GM12878 (cell line): ENCODE data around the gene CD52.

Experiments used
- CBX5 ChIP-seq: sonication (generic); IDR thresholded peaks from 2 replicates; pipeline ENCODE4 v1.6.1; 2016; ENCODE audit warnings: low read depth, moderate library complexity, mild to moderate bottlenecking, inconsistent platforms
- CEBPB ChIP-seq, 2 experiments: fragments of 150-350 bp in 1 of 2; IDR thresholded peaks; 2 replicates each; pipeline ENCODE4 v1.6.1; 2012 to 2014; ENCODE audit warnings: low read depth in 2 of 2, low read length in 2 of 2, borderline replicate concordance in 1 of 2, inconsistent platforms in 1 of 2
- ETV6 ChIP-seq, 2 experiments: fragments of 450-650 bp in 1 of 2; IDR thresholded peaks in 1 of 2; conservative IDR thresholded peaks in 1 of 2; 2 replicates each; pipeline ENCODE4 v1.6.1; 2014; ENCODE audit warnings: antibody characterized with exemption in 1 of 2, borderline replicate concordance in 1 of 2, low read depth in 1 of 2, mild to moderate bottlenecking in 1 of 2, moderate library complexity in 1 of 2
- HDGF ChIP-seq: fragments of 450-650 bp; IDR thresholded peaks from 2 replicates; pipeline ENCODE4 v1.6.1; 2016; ENCODE audit warnings: antibody characterized with exemption
- POLR2A ChIP-seq: IDR thresholded peaks from 2 replicates; pipeline ENCODE4 v1.6.1; 2011; ENCODE audit warnings: low read depth, mild to moderate bottlenecking, low read length
- POLR2AphosphoS5 ChIP-seq: IDR thresholded peaks from 2 replicates; pipeline ENCODE4 v1.6.1; 2011; ENCODE audit warnings: mild to moderate bottlenecking, low read length, inconsistent platforms
- RCOR1 ChIP-seq: conservative IDR thresholded peaks from 2 replicates; pipeline ENCODE4 v1.6.1; 2012; ENCODE audit warnings: low read depth, low read length, improper control_type of control experiment
- SIN3A ChIP-seq: IDR thresholded peaks from 2 replicates; pipeline ENCODE4 v1.6.1; 2012; ENCODE audit warnings: low read depth, low read length, improper control_type of control experiment
- SP1 ChIP-seq: IDR thresholded peaks from one replicate; pipeline ENCODE4 v1.6.1; 2011; ENCODE audit warnings: low read depth, low read length
- SREBF2 ChIP-seq: IDR thresholded peaks from 2 replicates; pipeline ENCODE4 v1.6.1; 2012; ENCODE audit warnings: mild to moderate bottlenecking, low read length
- ZNF274 ChIP-seq: IDR thresholded peaks from one replicate; pipeline ENCODE4 v1.8.0; 2011; ENCODE audit not compliant: insufficient read length, insufficient read depth
- TF ChIP-seq, protein P1 (sequence below), 3 experiments: IDR thresholded peaks in 2 of 3; conservative IDR thresholded peaks in 1 of 3; 2 replicates each; pipeline ENCODE4 v1.5.1; 2011; ENCODE audit warnings: low read depth in 3 of 3, low read length in 3 of 3, mild to moderate bottlenecking in 3 of 3, control low read depth in 2 of 3, moderate library complexity in 2 of 3, inconsistent platforms in 1 of 3, mixed read lengths in 1 of 3; ENCODE audit not compliant: control insufficient read depth in 2 of 3, insufficient read depth in 1 of 3; ENCODE audit errors: extremely low read depth in 1 of 3
- TF ChIP-seq, protein P2 (sequence below): IDR thresholded peaks from 2 replicates; pipeline ENCODE4 v1.6.1; 2012; ENCODE audit warnings: low read depth, low read length, improper control_type of control experiment

DNA sequence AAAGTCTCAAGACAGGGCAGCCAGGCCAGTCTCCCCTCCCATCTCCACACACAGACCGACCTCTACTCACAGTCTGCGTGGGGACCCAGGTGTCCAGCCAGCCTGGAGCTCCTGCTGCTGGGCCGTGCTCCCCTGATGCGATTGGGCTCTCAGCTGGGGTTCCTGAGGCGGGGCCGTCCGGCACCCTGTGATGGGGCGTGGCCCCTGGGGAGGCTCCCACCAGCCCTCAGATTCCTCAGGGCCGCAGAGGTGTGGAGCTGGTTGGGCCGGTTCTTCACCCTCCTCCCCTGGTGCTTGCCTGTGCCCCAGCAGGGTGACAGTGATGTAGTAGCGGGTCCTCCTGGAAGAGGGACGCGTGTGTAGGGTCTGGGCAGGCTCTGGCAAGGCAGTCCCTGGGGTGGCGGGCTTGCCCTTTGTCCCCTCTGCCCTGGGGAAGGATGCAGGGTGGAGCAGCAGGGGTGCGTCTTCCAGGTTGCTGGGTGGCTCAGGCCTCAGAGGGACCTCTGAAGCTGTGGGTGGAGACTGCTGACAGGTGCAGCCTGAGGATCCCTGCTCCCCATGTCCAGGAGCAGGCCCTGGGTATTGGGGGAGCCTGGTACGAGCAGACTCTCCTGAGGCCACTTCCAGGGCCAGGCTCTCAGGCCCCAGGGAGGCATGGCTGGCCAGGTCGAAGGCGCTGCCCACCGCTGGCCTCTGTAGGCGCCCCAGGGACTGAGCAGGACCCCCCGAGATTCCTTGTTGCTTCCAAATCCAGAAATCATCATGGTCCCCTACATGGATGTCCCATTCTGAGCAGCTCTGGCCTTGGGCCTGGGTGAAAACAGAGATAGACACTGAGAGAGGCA is 36.4 kb downstream of the CD52 start, which contains the start of gene CRYBG2:
- no peak for TF ChIP-seq ETV6 (conservative IDR thresholded peaks at IDR 0.05 in 1 of 2, IDR thresholded peaks at IDR 0.05 in 1 of 2; ENCODE audit: borderline replicate concordance in 1 of 2, low read depth in 1 of 2)
- TF ChIP-seq, protein P1, sequence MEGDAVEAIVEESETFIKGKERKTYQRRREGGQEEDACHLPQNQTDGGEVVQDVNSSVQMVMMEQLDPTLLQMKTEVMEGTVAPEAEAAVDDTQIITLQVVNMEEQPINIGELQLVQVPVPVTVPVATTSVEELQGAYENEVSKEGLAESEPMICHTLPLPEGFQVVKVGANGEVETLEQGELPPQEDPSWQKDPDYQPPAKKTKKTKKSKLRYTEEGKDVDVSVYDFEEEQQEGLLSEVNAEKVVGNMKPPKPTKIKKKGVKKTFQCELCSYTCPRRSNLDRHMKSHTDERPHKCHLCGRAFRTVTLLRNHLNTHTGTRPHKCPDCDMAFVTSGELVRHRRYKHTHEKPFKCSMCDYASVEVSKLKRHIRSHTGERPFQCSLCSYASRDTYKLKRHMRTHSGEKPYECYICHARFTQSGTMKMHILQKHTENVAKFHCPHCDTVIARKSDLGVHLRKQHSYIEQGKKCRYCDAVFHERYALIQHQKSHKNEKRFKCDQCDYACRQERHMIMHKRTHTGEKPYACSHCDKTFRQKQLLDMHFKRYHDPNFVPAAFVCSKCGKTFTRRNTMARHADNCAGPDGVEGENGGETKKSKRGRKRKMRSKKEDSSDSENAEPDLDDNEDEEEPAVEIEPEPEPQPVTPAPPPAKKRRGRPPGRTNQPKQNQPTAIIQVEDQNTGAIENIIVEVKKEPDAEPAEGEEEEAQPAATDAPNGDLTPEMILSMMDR (IDR thresholded peaks at IDR 0.05 in 2 of 3, conservative IDR thresholded peaks at IDR 0.05 in 1 of 3; ENCODE audit: control insufficient read depth in 2 of 3, extremely low read depth in 1 of 3, insufficient read depth in 1 of 3, low read depth in 3 of 3, low read length in 3 of 3): no peak
- no peak for TF ChIP-seq POLR2A
- TF ChIP-seq, protein P2, sequence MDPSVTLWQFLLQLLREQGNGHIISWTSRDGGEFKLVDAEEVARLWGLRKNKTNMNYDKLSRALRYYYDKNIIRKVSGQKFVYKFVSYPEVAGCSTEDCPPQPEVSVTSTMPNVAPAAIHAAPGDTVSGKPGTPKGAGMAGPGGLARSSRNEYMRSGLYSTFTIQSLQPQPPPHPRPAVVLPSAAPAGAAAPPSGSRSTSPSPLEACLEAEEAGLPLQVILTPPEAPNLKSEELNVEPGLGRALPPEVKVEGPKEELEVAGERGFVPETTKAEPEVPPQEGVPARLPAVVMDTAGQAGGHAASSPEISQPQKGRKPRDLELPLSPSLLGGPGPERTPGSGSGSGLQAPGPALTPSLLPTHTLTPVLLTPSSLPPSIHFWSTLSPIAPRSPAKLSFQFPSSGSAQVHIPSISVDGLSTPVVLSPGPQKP: no peak
- TF ChIP-seq RCOR1: no peak
- TF ChIP-seq CBX5: no peak
- TF ChIP-seq HDGF: no peak
- TF ChIP-seq SP1: no peak
- no peak for TF ChIP-seq POLR2AphosphoS5
- no peak for TF ChIP-seq CEBPB (IDR thresholded peaks at IDR 0.05; ENCODE audit: borderline replicate concordance in 1 of 2, low read depth in 2 of 2, low read length in 2 of 2)
- TF ChIP-seq SIN3A: no peak
- TF ChIP-seq ZNF274: no peak
- no peak for TF ChIP-seq SREBF2
